COLO668 (cell line): ENCODE data around the gene VPS37B.

ENCODE experiments used
- DNase-seq: peaks from one replicate; lab custom pipeline; 2025; ENCODE audit not compliant: unreplicated experiment; lab: John Stamatoyannopoulos, UW

The VPS37B gene

GRCh38 chr12:122867691-122868461 lies 28.0 kb downstream of the VPS37B start:
- DNase-seq, result no peak

- DNase-seq, result no peak
Observed at GRCh38 chr12:122866950-122867607, 28.8 kb downstream of the VPS37B start.

- no peak for DNase-seq
Observed at GRCh38 chr12:122866379-122866778, 29.5 kb downstream of the VPS37B start.

- DNase-seq, result peak; percentile 78
Observed at GRCh38 chr12:122865268-122866231, 30.4 kb downstream of the VPS37B start.

GRCh38 chr12:122864894-122865253 lies 31.1 kb downstream of the VPS37B start:
- no peak for DNase-seq

GRCh38 chr12:122862872-122863701 lies 32.8 kb downstream of the VPS37B start:
- DNase-seq, result peak; percentile 92

- no peak for DNase-seq
Observed at GRCh38 chr12:122862110-122862634, 33.8 kb downstream of the VPS37B start.

GRCh38 chr12:122861587-122861970 lies 34.3 kb downstream of the VPS37B start:
- no peak for DNase-seq

GRCh38 chr12:122860854-122861586 lies 34.9 kb downstream of the VPS37B start:
- no peak for DNase-seq

GRCh38 chr12:122860040-122860853 lies 35.7 kb downstream of the VPS37B start:
- DNase-seq, result peak; percentile 85

GRCh38 chr12:122859303-122860039 lies 36.5 kb downstream of the VPS37B start:
- no peak for DNase-seq

- DNase-seq, result no peak
Observed at GRCh38 chr12:122858591-122859302, 37.2 kb downstream of the VPS37B start.

GRCh38 chr12:122858171-122858570 lies 37.8 kb downstream of the VPS37B start:
- no peak for DNase-seq

GRCh38 chr12:122856999-122857671 lies 38.8 kb downstream of the VPS37B start:
- DNase-seq, result peak; percentile 16

GRCh38 chr12:122855928-122856831 lies 39.7 kb downstream of the VPS37B start:
- DNase-seq, result peak; percentile 91
